ENCODE results near the gene EEF2K. TPM values are rescaled to one million over a fixed set of nuclear protein-coding genes. Genes with fewer than 3 reads are reported as not detected.
A peak's percentile ranks its signal among the peaks of the same experiment; 100 is the strongest.

EEF2K gene
- total and polyA plus RNA-seq, 7 experiments from 2014 or later, result 1.9 to 27.9 (median 19.9) TPM

DNA sequence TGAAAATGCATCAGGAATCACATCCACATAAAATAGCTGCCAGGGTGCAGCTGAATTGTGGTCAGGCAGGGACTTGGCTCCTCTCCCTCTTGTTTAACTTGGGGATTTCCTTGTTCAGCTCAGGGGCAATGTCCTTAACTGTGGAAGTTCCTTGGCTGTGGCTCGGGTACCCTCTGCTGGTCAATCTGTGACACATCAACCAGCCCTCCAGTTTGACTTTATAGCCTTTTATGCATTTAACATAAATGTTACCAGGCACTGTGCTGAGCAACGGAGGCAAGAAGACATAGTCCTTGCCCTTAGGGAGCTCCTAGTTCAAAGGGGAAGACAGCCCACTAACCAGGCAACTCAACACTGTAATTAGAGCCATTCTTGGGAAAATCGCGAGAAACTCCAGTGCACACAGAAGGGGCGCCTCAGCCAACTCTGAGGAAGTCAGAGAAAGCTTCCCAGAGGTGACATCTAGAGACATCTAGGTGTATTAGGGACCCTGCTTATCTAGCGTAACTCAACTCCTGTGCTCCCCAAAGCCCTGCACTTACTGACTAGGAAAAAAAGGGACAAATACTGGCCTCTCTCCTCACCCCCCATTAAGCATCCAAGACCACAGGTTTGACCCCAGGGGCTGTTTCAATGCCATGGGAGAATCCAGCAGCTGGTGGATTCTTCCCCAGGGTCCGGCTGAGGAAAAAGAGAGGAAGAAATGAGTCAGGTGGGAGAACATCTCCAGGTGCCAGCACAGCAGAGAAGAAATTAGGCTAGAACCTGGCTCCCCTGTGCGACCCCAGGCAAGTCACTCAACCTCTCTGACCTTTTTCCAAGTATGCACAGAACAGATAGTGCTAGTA, 17.3 kb upstream of the EEF2K start:
- ChIA-PET CTCF (interaction anchor here (0.6 to 2.6 kb wide), 23 partner anchors 17 to 246 kb away, joined by 3 to 31 read pairs (median 4); partner anchors contain the start of genes EEF2K, MOSMO and POLR3E), POLR2A (interaction anchor here (0.6 to 9.0 kb wide), 26 partner anchors 9 to 585 kb away, joined by 3 to 167 read pairs (median 6); partner anchors contain the start of genes EEF2K, MOSMO, POLR3E and UQCRC2)
- Mint-ChIP-seq H3K27me3 (no peaks in the 10 kb centered on the region), H3K4me1 (peaks cover 25 to 53% (median 44%) of the 10 kb centered on the region in 7 donors), H3K27ac (peak overlapping the region; percentile 98 to 100 (median 100)), H3K9me3 (peaks cover 0 to 5% (median under 1%) of the 10 kb centered on the region in 11 donors), H3K36me3 (peaks cover 0 to 4% (median 0%) of the 10 kb centered on the region in 5 donors), H3K4me3 (peak overlapping the region; percentile 78 to 99 (median 95))
- DNase-seq (peak; percentile 25 to 78 (median 70)), ATAC-seq (no peak)
- no peaks in the 10 kb centered on the region for H3K9me3 ChIP-seq (ENCODE audit: control insufficient read depth in 2 of 3, low read length in 3 of 3)
- H3K4me3 ChIP-seq (ENCODE audit: low read length), result peak overlapping the region; percentile 69
- H3K27me3 ChIP-seq (ENCODE audit: control insufficient read depth in 2 of 2, insufficient read depth in 2 of 2, low read length in 2 of 2), result no peaks in the 10 kb centered on the region
- H3K36me3 ChIP-seq (ENCODE audit: control insufficient read depth in 2 of 3, insufficient read depth in 3 of 3, low read length in 3 of 3), result no peaks in the 10 kb centered on the region
- H3K4me1 ChIP-seq (ENCODE audit: control insufficient read depth in 2 of 2, insufficient read depth in 2 of 2, low read length in 2 of 2), result peaks cover 34 to 45% of the 10 kb centered on the region in 2 donors
- H3K27ac ChIP-seq (ENCODE audit: low read depth, low read length), result peak overlapping the region; percentile 99
- intact Hi-C loops (cut with micrococcal nuclease), result loop anchor here (1.0 to 2.0 kb wide), 8 partner anchors 26 to 540 kb away; partner anchors contain the start of genes PDZD9 (in 2 of the 2) and SDR42E2 (in 1 of the 2)

GRCh38 chr16:22189473-22190080, 16.5 kb upstream of the EEF2K start:
- Mint-ChIP-seq H3K4me1 (peaks cover 32 to 61% (median 49%) of the 10 kb centered on the region in 7 donors), H3K4me3 (peak overlapping the region; percentile 78 to 99 (median 95)), H3K36me3 (peaks cover 0 to 7% (median 0%) of the 10 kb centered on the region in 5 donors), H3K27me3 (no peaks in the 10 kb centered on the region), H3K9me3 (peaks cover 0 to 9% (median 3%) of the 10 kb centered on the region in 11 donors), H3K27ac (peak overlapping the region; percentile 98 to 100 (median 100))
- ChIA-PET POLR2A (interaction anchor here (0.6 to 9.0 kb wide), 23 partner anchors 8 to 586 kb away, joined by 3 to 167 read pairs (median 6); partner anchors contain the start of genes EEF2K, MOSMO, POLR3E and UQCRC2), CTCF (interaction anchor here (0.7 to 2.6 kb wide), 12 partner anchors 16 to 247 kb away, joined by 3 to 31 read pairs (median 8); partner anchors contain the start of genes EEF2K, MOSMO and POLR3E)
- Histone ChIP-seq H3K27ac (ENCODE audit: low read depth, low read length) (peak overlapping the region; percentile 99), H3K27me3 (ENCODE audit: control insufficient read depth in 2 of 2, insufficient read depth in 2 of 2, low read length in 2 of 2) (no peaks in the 10 kb centered on the region), H3K36me3 (ENCODE audit: control insufficient read depth in 2 of 3, insufficient read depth in 3 of 3, low read length in 3 of 3) (no peaks in the 10 kb centered on the region), H3K9me3 (ENCODE audit: control insufficient read depth in 2 of 3, low read length in 3 of 3) (no peaks in the 10 kb centered on the region), H3K4me3 (ENCODE audit: low read length) (peak overlapping the region; percentile 69), H3K4me1 (ENCODE audit: control insufficient read depth in 2 of 2, insufficient read depth in 2 of 2, low read length in 2 of 2) (peaks cover 35 to 49% of the 10 kb centered on the region in 2 donors)
- intact Hi-C loops (cut with micrococcal nuclease), result loop anchor here (1.0 to 5.0 kb wide), 17 partner anchors 17 to 1368 kb away; partner anchors contain the start of genes EEF2K (in 2 of the 2), METTL9 (in 2 of the 2), POLR3E (in 2 of the 2) and UQCRC2 (in 2 of the 2)
- no peak for ATAC-seq
- DNase-seq, result no peak

DNA sequence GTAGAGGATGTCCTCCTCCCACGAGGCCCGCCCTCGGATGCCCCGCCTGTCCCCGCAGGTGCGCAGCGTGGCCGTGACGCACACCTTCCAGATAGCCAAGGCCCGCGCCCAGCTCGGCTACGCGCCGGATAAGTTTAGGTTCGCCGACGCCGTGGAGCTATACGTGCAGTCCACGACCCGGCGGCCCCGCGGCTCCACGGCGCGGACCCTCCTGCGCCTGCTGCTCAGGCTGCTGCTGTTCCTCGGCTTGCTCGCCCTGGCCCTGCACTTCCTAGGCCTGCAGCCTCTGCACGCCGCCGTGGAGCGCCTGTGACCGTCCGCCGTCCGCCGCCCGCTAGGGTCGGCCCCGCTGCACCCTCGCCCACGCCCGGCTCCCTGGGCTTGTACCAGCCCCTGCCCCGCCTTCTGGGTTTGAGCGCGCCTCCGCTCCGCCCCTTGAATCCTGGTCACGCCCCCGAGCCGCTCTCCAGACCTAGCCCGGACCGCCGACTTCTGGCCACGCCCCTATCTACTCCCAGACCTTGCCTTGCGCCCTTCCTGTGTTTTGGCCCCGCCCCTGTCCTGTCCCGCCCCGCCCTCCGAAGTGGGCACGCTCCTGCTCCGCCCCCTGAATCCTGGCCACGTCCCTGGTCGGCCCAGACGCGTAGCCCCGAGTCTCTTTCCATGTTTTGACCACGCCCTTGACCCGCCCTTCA, 15.8 kb upstream of the EEF2K start:
- Mint-ChIP-seq H3K4me1 (peaks cover 38 to 67% (median 55%) of the 10 kb centered on the region in 7 donors), H3K27me3 (peaks cover 0 to under 1% (median 0%) of the 10 kb centered on the region in 5 donors), H3K4me3 (peak overlapping the region; percentile 78 to 99 (median 95)), H3K9me3 (peaks cover 0 to 10% (median 6%) of the 10 kb centered on the region in 11 donors), H3K36me3 (peaks cover 0 to 10% (median 2%) of the 10 kb centered on the region in 5 donors), H3K27ac (peak overlapping the region; percentile 98 to 100 (median 100))
- peak overlapping the region; percentile 69 for H3K4me3 ChIP-seq (ENCODE audit: low read length)
- no peaks in the 10 kb centered on the region for H3K36me3 ChIP-seq (ENCODE audit: control insufficient read depth in 2 of 3, insufficient read depth in 3 of 3, low read length in 3 of 3)
- H3K4me1 ChIP-seq (ENCODE audit: control insufficient read depth in 2 of 2, insufficient read depth in 2 of 2, low read length in 2 of 2), result peaks cover 42 to 55% of the 10 kb centered on the region in 2 donors
- intact Hi-C loops (cut with micrococcal nuclease), result loop anchor here (1.0 to 5.0 kb wide), 13 partner anchors 16 to 1367 kb away; partner anchors contain the start of genes EEF2K (in 2 of the 2), METTL9 (in 2 of the 2), POLR3E (in 2 of the 2) and UQCRC2 (in 2 of the 2)
- H3K9me3 ChIP-seq (ENCODE audit: control insufficient read depth in 2 of 3, low read length in 3 of 3), result no peaks in the 10 kb centered on the region
- peak overlapping the region; percentile 99 for H3K27ac ChIP-seq (ENCODE audit: low read depth, low read length)
- CTCF ChIA-PET, result interaction anchor here (1.7 to 2.6 kb wide), 7 partner anchors 21 to 190 kb away, joined by 6 to 31 read pairs (median 19); partner anchors contain the start of genes MOSMO and POLR3E
- H3K27me3 ChIP-seq (ENCODE audit: control insufficient read depth in 2 of 2, insufficient read depth in 2 of 2, low read length in 2 of 2), result no peaks in the 10 kb centered on the region
- DNase-seq (peak; percentile 97 to 99 (median 98)), ATAC-seq (peak; percentile 49)
- POLR2A ChIA-PET, result interaction anchor here (0.6 to 9.0 kb wide), 19 partner anchors 7 to 545 kb away, joined by 3 to 167 read pairs (median 8); partner anchors contain the start of genes EEF2K, MOSMO, POLR3E and UQCRC2

DNA sequence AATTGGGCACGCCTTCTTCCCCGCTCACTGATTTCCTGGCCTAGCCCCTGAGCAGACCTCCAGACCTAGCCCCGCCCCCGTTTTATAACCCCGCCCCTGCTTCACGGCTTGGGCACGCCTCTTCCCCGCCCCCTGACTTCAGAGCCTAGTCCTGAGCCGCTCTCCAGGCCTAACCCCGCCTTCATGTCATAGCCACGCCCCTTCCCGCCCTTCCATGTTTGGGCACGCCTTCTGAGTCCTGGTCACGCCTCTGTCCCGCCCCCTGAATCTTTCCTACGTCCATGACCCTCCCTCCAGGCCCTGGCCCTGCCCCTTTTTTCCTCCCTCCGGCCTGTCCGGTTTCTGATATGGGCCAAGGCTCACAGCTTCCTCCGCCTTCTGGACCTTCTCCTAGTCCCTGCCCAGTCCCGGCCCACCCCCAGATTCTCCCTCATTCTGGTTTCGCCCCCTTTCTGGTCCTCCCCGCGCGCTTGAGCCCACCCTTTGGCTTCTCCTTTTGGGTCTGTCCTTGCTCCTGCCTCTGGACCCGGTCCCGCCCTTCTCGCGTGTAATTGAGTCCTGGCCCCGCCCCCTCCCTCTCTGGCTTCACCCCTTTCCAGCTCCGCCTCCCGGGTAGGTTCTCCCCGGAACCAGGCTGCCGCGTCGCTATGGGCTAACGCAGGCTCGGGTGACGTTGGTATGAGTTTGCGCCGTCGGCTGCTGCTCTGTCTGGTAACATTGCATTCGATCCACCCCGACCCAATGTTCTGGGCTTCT, 15.1 kb upstream of the EEF2K start:
- DNase-seq, result peak; percentile 91 to 100 (median 99)
- Histone ChIP-seq H3K9me3 (ENCODE audit: control insufficient read depth in 2 of 3, low read length in 3 of 3) (no peaks in the 10 kb centered on the region), H3K4me1 (ENCODE audit: control insufficient read depth in 2 of 2, insufficient read depth in 2 of 2, low read length in 2 of 2) (peaks cover 47 to 59% of the 10 kb centered on the region in 2 donors), H3K36me3 (ENCODE audit: control insufficient read depth in 2 of 3, insufficient read depth in 3 of 3, low read length in 3 of 3) (no peaks in the 10 kb centered on the region), H3K27me3 (ENCODE audit: control insufficient read depth in 2 of 2, insufficient read depth in 2 of 2, low read length in 2 of 2) (no peaks in the 10 kb centered on the region), H3K4me3 (ENCODE audit: low read length) (peak overlapping the region; percentile 92), H3K27ac (ENCODE audit: low read depth, low read length) (peak overlapping the region; percentile 99)
- POLR2A ChIA-PET, result interaction anchor here (0.5 to 9.0 kb wide), 17 partner anchors 15 to 1291 kb away, joined by 3 to 167 read pairs (median 4); partner anchors contain the start of genes DCUN1D3, EEF2K, LYRM1 and MOSMO
- H3K36me3 Mint-ChIP-seq, result peaks cover 0 to 10% (median 4%) of the 10 kb centered on the region in 5 donors
- H3K4me1 Mint-ChIP-seq, result peaks cover 41 to 74% (median 62%) of the 10 kb centered on the region in 7 donors
- peak overlapping the region; percentile 98 to 100 (median 100) for H3K27ac Mint-ChIP-seq
- intact Hi-C loops (cut with micrococcal nuclease), result loop anchor here (1.0 to 5.0 kb wide), 14 partner anchors 15 to 1366 kb away; partner anchors contain the start of genes CDR2 (in 2 of the 2), EEF2K (in 2 of the 2), METTL9 (in 2 of the 2) and POLR3E (in 2 of the 2)
- CTCF ChIA-PET, result interaction anchor here (2.8 kb wide), 1 partner anchor 106 kb away, joined by 21 read pairs; the partner anchor contains the start of gene POLR3E
- H3K4me3 Mint-ChIP-seq, result peak overlapping the region; percentile 78 to 99 (median 95)
- peak; percentile 78 for ATAC-seq
- peaks cover 0 to 5% (median 0%) of the 10 kb centered on the region in 5 donors for H3K27me3 Mint-ChIP-seq
- H3K9me3 Mint-ChIP-seq, result peaks cover 0 to 12% (median 7%) of the 10 kb centered on the region in 11 donors

All from naive thymus-derived CD4-positive, alpha-beta T cell (primary cell).